Germinal center (tissue), 1 donor: ENCODE measurements around the gene S100A6.

Experiments used
- DNase-seq: peaks from one replicate; pipeline ENCODE4 v3.0.0; 2012; ENCODE audit warnings: mixed read lengths, low spot score

Gene S100A6

GRCh38 chr1:153545067-153546055 lies 9.6 kb upstream of the S100A6 start, which contains the start of gene S100A4:
Gene S100A4 (minus strand): TSS chr1:153545806. CDS start chr1:153544794, 1,012 bp downstream.
- peak; percentile 53 for DNase-seq

GRCh38 chr1:153544453-153545066 lies 8.8 kb upstream of the S100A6 start:
- no peak for DNase-seq

GRCh38 chr1:153543736-153544135 lies 7.9 kb upstream of the S100A6 start:
- DNase-seq: no peak

- no peak for DNase-seq
Observed at GRCh38 chr1:153542956-153543711, 7.3 kb upstream of the S100A6 start.

- no peak for DNase-seq
Observed at GRCh38 chr1:153541641-153542590, 6.1 kb upstream of the S100A6 start.

- DNase-seq: no peak
Observed at GRCh38 chr1:153540394-153541361, 4.9 kb upstream of the S100A6 start, which contains the start of gene S100A5. Gene S100A5 (minus strand): TSS chr1:153540934. CDS start chr1:153540191, 743 bp downstream.

- DNase-seq: no peak
Observed at GRCh38 chr1:153539395-153540093, 3.8 kb upstream of the S100A6 start.

GRCh38 chr1:153538315-153538821 lies 2.6 kb upstream of the S100A6 start:
- DNase-seq: no peak

GRCh38 chr1:153537376-153537730 lies 1.6 kb upstream of the S100A6 start:
- DNase-seq: no peak

- no peak for DNase-seq
Observed at GRCh38 chr1:153536671-153537375, 1.0 kb upstream of the S100A6 start.

GRCh38 chr1:153536012-153536670 lies 350 bp upstream of the S100A6 start:
- peak; percentile 50 for DNase-seq

GRCh38 chr1:153534925-153535241 lies 908 bp downstream of the S100A6 start:
- DNase-seq: no peak

- DNase-seq: no peak
Observed at GRCh38 chr1:153534226-153534924, 1.4 kb downstream of the S100A6 start.

- no peak for DNase-seq
Observed at GRCh38 chr1:153533689-153534201, 2.0 kb downstream of the S100A6 start.

GRCh38 chr1:153532769-153533599 lies 2.8 kb downstream of the S100A6 start:
- peak; percentile 73 for DNase-seq

- DNase-seq: no peak
Observed at GRCh38 chr1:153532181-153532580, 3.6 kb downstream of the S100A6 start.
